ENCODE measurements around the gene MRPL42.
"Not testable (repeated sequence)": the region's sequence is repeated elsewhere in the genome, so short reads cannot be mapped to it uniquely, and the experiment has no call there.

The MRPL42 gene

DNA sequence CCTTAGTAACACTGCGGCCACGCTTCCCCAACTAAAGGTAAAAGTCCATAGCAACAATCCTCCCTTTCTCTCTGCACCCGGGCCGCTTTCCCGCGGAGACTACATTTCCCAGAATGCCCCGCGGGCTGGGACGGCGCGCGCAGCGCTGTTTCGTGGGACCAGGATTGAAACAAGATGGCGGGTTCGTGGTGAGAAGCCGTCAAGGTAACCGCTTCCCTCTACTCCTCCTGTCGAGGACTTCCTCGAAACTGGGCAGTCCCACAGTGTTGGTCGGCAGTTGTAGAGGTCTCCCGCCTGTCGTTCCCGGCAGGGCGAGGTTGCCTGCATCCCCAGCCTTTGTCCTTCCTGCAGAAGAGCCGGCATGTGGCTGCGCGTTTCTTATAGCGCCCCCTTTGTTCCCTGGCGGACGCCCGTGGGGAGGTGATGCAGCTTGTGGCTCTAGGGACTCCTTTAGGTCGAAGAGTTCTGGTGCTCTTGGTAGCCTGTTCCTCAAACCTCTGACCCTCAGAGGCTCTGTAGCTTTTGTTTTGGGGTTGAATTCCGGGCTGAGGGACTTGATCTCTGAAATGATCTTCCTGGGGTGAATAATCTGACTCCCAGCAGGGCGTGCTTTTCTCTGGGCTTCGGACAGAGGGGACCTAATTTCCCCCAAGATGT is at the start of gene MRPL42:
MRPL42 (plus strand) TSS at position 164 of the 657 bp plus-strand sequence. CDS start 1,772 bp downstream, outside the sequence.
- TF ChIP-seq ZNF274 (IDR thresholded peaks at IDR 0.05; ENCODE audit: low read depth, low read length) = no peak
- H3K4me3 ChIP-seq (ENCODE audit: low read length) = peak within 1 kb of the TSS; percentile 81

GRCh38 chr12:93417967-93418480 is 49.3 kb upstream of the MRPL42 start:
- no peak overlapping the region for H3K4me3 ChIP-seq (ENCODE audit: low read length)
- no peak for TF ChIP-seq ZNF274 (IDR thresholded peaks at IDR 0.05; ENCODE audit: low read depth, low read length)

DNA sequence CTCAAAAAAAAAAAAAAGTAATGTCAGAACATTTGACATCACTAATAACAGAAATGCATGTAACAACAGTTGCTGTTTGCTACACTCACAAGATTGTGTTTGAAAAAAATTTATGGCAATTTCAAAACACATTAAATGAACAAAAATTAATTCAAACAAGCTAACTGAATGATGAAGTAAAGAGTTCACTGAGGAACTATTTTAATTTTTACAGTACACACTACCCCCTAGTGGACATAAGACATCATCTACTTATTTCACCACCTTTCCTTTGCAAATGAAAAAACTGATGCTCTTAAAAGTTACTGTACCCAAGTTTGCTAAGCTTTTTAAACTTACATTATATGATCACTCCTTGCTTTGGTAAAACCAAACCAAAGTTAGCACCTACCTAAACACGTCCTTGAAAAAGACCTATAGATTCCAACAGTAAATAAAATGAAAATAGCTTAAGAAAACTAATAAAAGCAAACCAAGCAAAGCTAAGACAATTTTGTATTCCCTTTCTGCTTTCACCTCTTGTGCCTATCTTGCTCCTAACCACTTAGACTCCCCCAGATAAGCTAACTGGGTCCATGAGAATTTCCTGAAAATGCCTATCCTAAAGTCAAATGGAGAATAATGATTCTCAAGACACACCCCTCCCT is 47.8 kb upstream of the MRPL42 start:
- no peak for TF ChIP-seq ZNF274 (IDR thresholded peaks at IDR 0.05; ENCODE audit: low read depth, low read length)
- H3K4me3 ChIP-seq (ENCODE audit: low read length) = no peak overlapping the region

GRCh38 chr12:93422050-93422449 is 45.3 kb upstream of the MRPL42 start:
- H3K4me3 ChIP-seq (ENCODE audit: low read length) = no peak overlapping the region
- no peak for TF ChIP-seq ZNF274 (IDR thresholded peaks at IDR 0.05; ENCODE audit: low read depth, low read length)

- TF ChIP-seq ZNF274 (IDR thresholded peaks at IDR 0.05; ENCODE audit: low read depth, low read length) = no peak
- H3K4me3 ChIP-seq (ENCODE audit: low read length) = no peak overlapping the region
These were observed 41.4 kb upstream of the MRPL42 start for GRCh38 chr12:93425736-93426411.

DNA sequence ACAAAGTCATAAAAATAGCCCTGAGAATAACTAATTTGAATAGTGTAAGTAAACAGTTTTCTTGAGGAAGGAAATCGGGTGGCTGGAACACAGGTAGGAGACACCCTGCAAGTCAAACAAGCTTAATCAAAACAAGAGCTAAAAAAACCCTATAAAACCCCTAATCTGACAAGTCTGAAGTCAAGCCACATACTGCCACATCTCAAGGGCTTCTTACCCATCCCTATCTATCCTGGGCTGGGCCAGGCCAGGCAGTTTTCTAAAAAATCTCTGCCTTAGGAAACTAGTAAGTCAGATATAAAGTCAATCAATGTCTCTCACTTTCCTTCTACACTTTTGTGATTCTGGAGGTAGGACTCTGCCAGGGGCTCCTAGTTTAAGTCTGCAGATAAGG is 40.9 kb upstream of the MRPL42 start:
- H3K4me3 ChIP-seq (ENCODE audit: low read length) = peak overlapping the region; percentile 24; the same call in 1 of the 2 replicates
- TF ChIP-seq ZNF274 (IDR thresholded peaks at IDR 0.05; ENCODE audit: low read depth, low read length) = no peak

DNA sequence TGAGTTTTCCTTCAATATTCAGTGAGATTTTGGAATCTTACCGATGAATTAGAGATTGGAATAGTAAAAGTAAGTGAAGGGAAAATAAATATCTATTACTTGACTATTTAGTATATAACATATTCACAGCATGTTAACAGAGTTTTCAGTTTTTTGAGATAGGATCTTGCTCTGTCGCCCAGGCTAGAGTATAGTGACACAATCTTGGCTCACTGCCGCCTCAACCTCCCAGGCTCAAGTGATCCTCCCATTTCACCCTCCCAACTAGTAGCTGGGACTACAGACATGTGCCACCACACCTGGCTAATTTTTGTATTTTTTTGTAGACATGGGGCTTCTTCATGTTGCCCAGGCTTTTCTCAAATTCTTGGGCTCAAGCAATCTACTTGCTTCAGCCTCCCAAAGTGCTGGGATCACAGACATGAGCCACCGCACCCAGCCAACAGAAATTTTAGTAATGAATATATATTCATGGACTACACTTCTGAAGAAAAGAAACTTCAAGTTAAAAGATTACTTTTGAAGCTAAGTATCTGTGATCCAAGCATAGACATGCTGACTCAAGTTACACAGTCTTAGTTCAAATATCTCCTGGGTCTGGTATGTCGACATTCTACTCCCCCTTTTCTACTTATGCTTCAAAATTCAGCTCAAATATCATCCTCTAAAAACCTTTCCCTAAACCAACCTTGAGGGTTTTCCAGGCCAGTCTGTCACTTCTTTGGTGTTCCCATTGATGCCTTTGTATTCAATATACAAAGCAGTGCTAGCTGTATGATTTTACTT is 39.3 kb upstream of the MRPL42 start:
- no peak for TF ChIP-seq ZNF274 (IDR thresholded peaks at IDR 0.05; ENCODE audit: low read depth, low read length)
- no peak overlapping the region for H3K4me3 ChIP-seq (ENCODE audit: low read length)

DNA sequence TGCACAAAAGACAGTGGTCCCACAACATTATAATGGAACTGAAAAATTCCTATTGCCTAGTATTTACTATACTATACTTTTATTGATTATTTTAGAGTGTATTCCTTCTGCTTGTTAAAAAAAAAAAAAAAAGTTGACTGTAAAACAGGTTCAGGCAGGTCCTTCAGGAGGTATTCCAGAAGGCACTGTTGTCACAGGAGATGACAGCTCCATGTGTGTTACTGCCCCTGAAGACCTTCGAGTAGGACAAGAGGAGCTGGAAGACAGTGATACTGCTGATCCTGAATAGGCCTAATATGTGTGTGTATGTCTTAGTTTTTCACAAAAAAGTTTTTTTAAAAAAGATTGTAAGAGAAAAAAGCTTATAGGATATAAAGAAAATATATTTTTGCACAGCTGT is 37.9 kb upstream of the MRPL42 start:
- TF ChIP-seq ZNF274 (IDR thresholded peaks at IDR 0.05; ENCODE audit: low read depth, low read length) = no peak
- no peak overlapping the region for H3K4me3 ChIP-seq (ENCODE audit: low read length)

- TF ChIP-seq ZNF274 (IDR thresholded peaks at IDR 0.05; ENCODE audit: low read depth, low read length) = no peak
- H3K4me3 ChIP-seq (ENCODE audit: low read length) = no peak overlapping the region
These were observed 37.5 kb upstream of the MRPL42 start for GRCh38 chr12:93429852-93430251.

DNA sequence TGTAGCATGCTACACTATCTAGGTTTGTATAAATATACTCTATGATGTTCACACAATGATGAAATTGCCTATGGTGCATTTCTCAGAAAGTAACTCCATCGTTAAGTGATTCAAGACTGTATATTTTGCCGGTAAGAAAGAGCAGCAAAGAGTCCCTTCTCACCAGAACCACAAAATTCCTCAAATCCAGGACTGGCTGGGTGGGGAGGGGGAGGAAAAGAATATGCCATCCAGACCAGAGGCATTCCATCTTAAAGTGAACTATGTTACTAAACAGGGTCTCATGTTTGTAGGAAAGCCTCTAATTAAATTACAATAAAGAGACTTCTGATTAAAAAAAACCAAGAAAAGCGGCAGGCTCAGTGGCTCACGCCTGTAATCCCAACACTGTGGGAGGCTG is 37.0 kb upstream of the MRPL42 start:
- TF ChIP-seq ZNF274 (IDR thresholded peaks at IDR 0.05; ENCODE audit: low read depth, low read length) = no peak
- H3K4me3 ChIP-seq (ENCODE audit: low read length) = no peak overlapping the region

DNA sequence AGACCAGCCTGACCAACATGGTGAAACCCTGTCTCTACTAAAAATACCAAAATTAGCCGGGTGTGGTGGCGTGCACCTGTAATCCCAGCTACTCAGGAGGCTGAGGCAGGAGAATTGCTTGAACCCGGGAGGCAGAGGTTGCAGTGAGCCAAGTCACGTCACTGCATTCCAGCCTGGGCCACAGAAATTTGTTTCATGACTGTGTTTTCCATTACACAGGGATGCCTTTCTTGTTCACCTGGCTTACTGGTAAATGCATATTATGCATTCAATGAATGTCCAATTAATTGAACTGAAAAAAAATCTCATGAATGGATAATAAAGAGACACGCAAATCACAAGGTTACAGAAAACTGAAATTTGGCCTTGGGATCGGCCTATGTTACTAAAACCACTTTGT is 35.3 kb upstream of the MRPL42 start:
- H3K4me3 ChIP-seq (ENCODE audit: low read length) = not testable (repeated sequence)

- H3K4me3 ChIP-seq (ENCODE audit: low read length) = peak overlapping the region; percentile 60
These were observed 33.0 kb upstream of the MRPL42 start for GRCh38 chr12:93434256-93434865.

DNA sequence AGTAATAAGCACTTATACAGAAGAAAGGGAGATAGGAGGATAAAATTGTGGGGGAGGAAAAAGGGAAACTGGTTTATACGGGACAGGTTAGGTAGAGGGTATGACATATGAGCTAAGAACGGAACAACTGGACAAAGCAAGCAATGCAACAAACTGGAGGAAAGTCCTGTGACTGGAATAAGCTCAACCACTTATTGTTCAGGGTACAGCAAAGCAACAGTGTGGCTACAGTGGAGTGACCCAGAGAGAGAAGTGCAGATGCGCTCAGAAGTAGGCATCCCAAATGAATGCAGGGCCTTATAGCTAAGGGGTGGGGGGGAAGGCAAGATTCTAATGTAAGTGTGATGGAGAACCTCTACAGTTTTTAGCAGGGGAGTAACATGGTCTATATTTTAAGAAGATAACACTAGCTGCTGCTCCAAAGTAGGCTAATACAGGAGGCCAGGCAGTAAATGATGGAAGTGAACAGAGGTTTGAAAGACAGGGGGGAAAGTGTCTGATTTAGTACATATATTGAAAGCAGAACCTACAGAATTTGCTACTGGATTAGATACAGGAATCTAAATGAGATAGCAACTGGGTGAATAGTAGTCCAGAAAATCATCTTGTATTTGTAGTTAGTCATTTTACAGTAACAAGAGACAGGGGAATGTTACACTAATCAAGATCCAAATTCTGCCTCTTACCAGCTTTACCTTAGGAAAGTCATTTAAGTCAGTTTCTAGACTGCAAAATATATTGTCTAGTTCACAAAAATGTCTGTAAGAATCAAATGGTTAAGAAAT is 28.9 kb upstream of the MRPL42 start:
- peak overlapping the region; percentile 25 for H3K4me3 ChIP-seq (ENCODE audit: low read length)
- no peak for TF ChIP-seq ZNF274 (IDR thresholded peaks at IDR 0.05; ENCODE audit: low read depth, low read length)

More at GRCh38 chr12:93434256-93434865, 33.0 kb upstream of the MRPL42 start:
- no peak for TF ChIP-seq ZNF274 (IDR thresholded peaks at IDR 0.05; ENCODE audit: low read depth, low read length)
